Neural progenitor cell (in vitro differentiated cells): Measurements from ENCODE around the gene RPL22. TPM values are rescaled to one million over a fixed set of nuclear protein-coding genes. Genes with fewer than 3 reads are reported as not detected.

Experiments used
- DNase-seq: peaks from one replicate; pipeline ENCODE4 v3.0.0-alpha.2; 2016; ENCODE audit warnings: low spot score
- H2AFZ ChIP-seq: fragments of 200-600 bp; sonication (generic); replicated peaks from 2 replicates; pipeline ENCODE4 v1.6.1; 2016; ENCODE audit warnings: antibody characterized with exemption
- H3F3A ChIP-seq: fragments of 200-600 bp; sonication (generic); 2 replicates; pipeline ENCODE4 v1.6.1; 2016; ENCODE audit warnings: antibody characterized with exemption, low read depth
- H3K27ac ChIP-seq: fragments of 200-600 bp; sonication (generic); 2 replicates; pipeline ENCODE4 v1.5.1; 2016; ENCODE audit warnings: mild to moderate bottlenecking
- H3K27me3 ChIP-seq: fragments of 200-600 bp; sonication (generic); 2 replicates; pipeline ENCODE4 v1.6.1; 2016; ENCODE audit warnings: mild to moderate bottlenecking, moderate library complexity
- H3K36me3 ChIP-seq: fragments of 200-600 bp; sonication (generic); 2 replicates; pipeline ENCODE4 v1.5.1; 2016
- H3K4me1 ChIP-seq: fragments of 200-600 bp; sonication (generic); 2 replicates; pipeline ENCODE4 v1.6.1; 2016; ENCODE audit warnings: mixed run types
- H3K4me2 ChIP-seq: fragments of 200-600 bp; sonication (generic); 2 replicates; pipeline ENCODE4 v1.6.1; 2016
- H3K4me3 ChIP-seq: fragments of 200-600 bp; sonication (generic); 2 replicates; pipeline ENCODE4 v1.5.1; 2016
- H3K79me2 ChIP-seq: fragments of 200-600 bp; sonication (generic); 2 replicates; pipeline ENCODE4 v1.6.1; 2016; ENCODE audit warnings: low read depth
- H3K9ac ChIP-seq: fragments of 200-600 bp; sonication (generic); 2 replicates; pipeline ENCODE4 v1.6.1; 2016
- H3K9me3 ChIP-seq: fragments of 200-600 bp; sonication (generic); 2 replicates; pipeline ENCODE4 v1.5.1; 2016; ENCODE audit warnings: low read depth
- H4K20me1 ChIP-seq: fragments of 200-600 bp; sonication (generic); 2 replicates; pipeline ENCODE4 v1.6.1; 2016; ENCODE audit warnings: low read depth
- H3K27ac Mint-ChIP-seq: 3 replicates; pipeline ENCODE4 v1.8.0; 2021; ENCODE audit warnings: mixed read lengths
- H3K27me3 Mint-ChIP-seq: 2 replicates; pipeline ENCODE4 v1.8.0; 2022; ENCODE audit warnings: low read depth, mild to moderate bottlenecking, inconsistent platforms, moderate library complexity, mixed read lengths; ENCODE audit not compliant: insufficient read depth
- H3K36me3 Mint-ChIP-seq: 3 replicates; pipeline ENCODE4 v1.8.0; 2021; ENCODE audit warnings: mixed read lengths
- H3K4me1 Mint-ChIP-seq: 3 replicates; pipeline ENCODE4 v1.8.0; 2021; ENCODE audit warnings: mixed read lengths
- H3K4me3 Mint-ChIP-seq: 3 replicates; pipeline ENCODE4 v1.8.0; 2021; ENCODE audit warnings: mild to moderate bottlenecking, moderate library complexity, mixed read lengths
- H3K9me3 Mint-ChIP-seq: 3 replicates; pipeline ENCODE4 v1.8.0; 2020; ENCODE audit warnings: mixed read lengths
- CTCF ChIP-seq: fragments of 200-600 bp; sonication (generic); IDR thresholded peaks from 2 replicates; pipeline ENCODE4 v1.5.1; 2017; ENCODE audit warnings: antibody characterized with exemption, mild to moderate bottlenecking
- EZH2 ChIP-seq: fragments of 200-600 bp; sonication (generic); IDR thresholded peaks from 2 replicates; pipeline ENCODE4 v1.6.1; 2017; ENCODE audit warnings: antibody characterized with exemption, mild to moderate bottlenecking, moderate library complexity
- EZH2phosphoT487 ChIP-seq: fragments of 200-600 bp; sonication (generic); IDR thresholded peaks from 2 replicates; pipeline ENCODE4 v1.6.1; 2017; ENCODE audit warnings: antibody characterized with exemption
- total RNA-seq: library from RNA; depleted of rRNA; stranded (reverse); fragments of >200 nt; gene quantifications from 2 replicates; pipeline ENCODE4 v1.2.3, GENCODE V29; 2015; ENCODE audit warnings: low replicate concordance

The RPL22 gene
- total RNA-seq, 1 donor from 2014 or later = 410 TPM

DNA sequence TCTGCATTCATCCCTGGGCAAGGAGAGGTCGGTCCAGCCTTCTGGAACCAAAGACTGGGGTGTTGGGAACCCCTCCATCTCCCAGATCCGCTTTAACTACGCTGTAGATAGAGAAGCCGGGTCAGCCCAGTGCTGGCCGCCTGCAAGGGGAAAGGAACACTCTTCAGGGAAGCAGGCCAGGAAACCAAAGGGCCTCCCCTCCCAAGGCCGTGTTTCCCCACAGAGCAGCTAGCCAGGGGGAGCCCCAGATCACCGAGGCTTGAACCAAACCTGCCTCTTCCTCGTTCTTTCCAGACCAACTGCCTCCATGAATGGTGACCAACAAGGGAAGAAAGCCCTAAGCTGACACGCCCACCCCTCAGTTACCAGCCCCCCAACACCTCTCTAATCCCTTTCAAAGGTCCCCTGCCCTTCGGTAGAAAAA lies 18.0 kb downstream of the RPL22 start:
- Histone ChIP-seq H3K4me1 (peaks cover 21% of the 10 kb centered on the region), H3K9ac (no peak overlapping the region), H3K4me3 (peak overlapping the region; percentile 51), H3K27me3 (peaks cover 70% of the 10 kb centered on the region), H3K36me3 (no peaks in the 10 kb centered on the region), H3K9me3 (no peaks in the 10 kb centered on the region), H4K20me1 (peaks cover 79% of the 10 kb centered on the region), H3K4me2 (peak overlapping the region; percentile 79), H3K79me2 (peaks cover 5% of the 10 kb centered on the region), H3K27ac (no peak overlapping the region), H3F3A (peaks cover 49% of the 10 kb centered on the region), H2AFZ (no peak overlapping the region)
- Mint-ChIP-seq H3K27me3 (peaks cover 48% of the 10 kb centered on the region), H3K27ac (no peak overlapping the region), H3K4me1 (peaks cover 16% of the 10 kb centered on the region), H3K9me3 (no peaks in the 10 kb centered on the region), H3K36me3 (peaks cover 7% of the 10 kb centered on the region), H3K4me3 (peak overlapping the region; percentile 67)
- peak; percentile 41 for DNase-seq
- TF ChIP-seq EZH2phosphoT487 (no peak), EZH2 (no peak), CTCF (no peak)

DNA sequence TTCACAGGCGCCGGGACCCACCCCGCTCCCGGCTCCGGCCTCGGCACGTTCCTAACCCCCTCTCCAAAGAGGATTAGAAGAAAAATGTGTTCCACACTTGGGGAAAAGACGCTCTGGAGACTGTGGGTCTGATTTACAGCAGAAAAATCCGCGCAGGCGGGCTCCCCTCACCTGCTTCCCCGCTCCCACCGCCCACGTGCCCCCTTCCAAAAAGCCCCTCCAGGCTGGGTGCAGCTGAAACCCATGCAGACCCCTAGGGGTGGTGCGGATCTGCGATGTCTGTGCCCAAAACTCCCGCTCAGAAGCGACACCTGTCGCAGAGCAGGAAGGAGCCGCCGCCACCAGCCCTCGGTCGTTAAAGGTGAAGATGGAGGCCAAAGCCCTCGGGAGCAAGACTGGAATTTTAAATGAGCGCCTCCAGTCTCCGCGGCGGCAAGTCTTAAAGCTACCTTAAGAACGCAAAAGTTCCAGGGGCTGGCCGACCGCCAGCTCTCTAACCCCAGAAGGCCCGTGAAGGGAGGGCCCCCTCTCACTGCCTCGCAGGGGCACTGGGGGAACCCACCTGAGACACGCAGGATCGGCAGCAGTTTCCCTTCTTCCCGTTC lies 18.6 kb downstream of the RPL22 start:
- no peak overlapping the region for H3K27ac Mint-ChIP-seq
- Histone ChIP-seq H3K27me3 (peaks cover 75% of the 10 kb centered on the region), H3K9ac (no peak overlapping the region), H3K27ac (no peak overlapping the region), H3K9me3 (no peaks in the 10 kb centered on the region), H4K20me1 (peaks cover 76% of the 10 kb centered on the region), H3K4me3 (peak overlapping the region; percentile 51), H3F3A (peaks cover 46% of the 10 kb centered on the region), H3K36me3 (no peaks in the 10 kb centered on the region), H3K4me1 (peaks cover 21% of the 10 kb centered on the region), H3K4me2 (peak overlapping the region; percentile 79), H2AFZ (no peak overlapping the region), H3K79me2 (peaks cover 2% of the 10 kb centered on the region)
- no peaks in the 10 kb centered on the region for H3K9me3 Mint-ChIP-seq
- peak overlapping the region; percentile 67 for H3K4me3 Mint-ChIP-seq
- peak; percentile 66 for TF ChIP-seq EZH2phosphoT487
- no peak for TF ChIP-seq CTCF
- TF ChIP-seq EZH2 = peak; percentile 86
- peaks cover 4% of the 10 kb centered on the region for H3K36me3 Mint-ChIP-seq
- H3K4me1 Mint-ChIP-seq = peaks cover 14% of the 10 kb centered on the region
- peak; percentile 54 for DNase-seq
- peaks cover 48% of the 10 kb centered on the region for H3K27me3 Mint-ChIP-seq

GRCh38 chr1:6180268-6180706 lies 19.1 kb downstream of the RPL22 start, which contains the start of gene CHD5:
Gene CHD5 (minus strand): TSS chr1:6180321. CDS start chr1:6180023, 298 bp downstream.
- peaks cover 71% of the 10 kb centered on the region for H4K20me1 ChIP-seq
- no peak within 1 kb of the TSS for H3K27ac ChIP-seq
- TF ChIP-seq EZH2phosphoT487 = peak; percentile 20
- peak; percentile 61 for TF ChIP-seq EZH2
- peak; percentile 46 for TF ChIP-seq CTCF
- Mint-ChIP-seq H3K27me3 (peaks cover 48% of the 10 kb centered on the region), H3K4me1 (peaks cover 14% of the 10 kb centered on the region), H3K27ac (no peak within 1 kb of the TSS), H3K36me3 (peaks cover 4% of the 10 kb centered on the region), H3K4me3 (peak within 1 kb of the TSS; percentile 67), H3K9me3 (no peaks in the 10 kb centered on the region)
- no peak within 1 kb of the TSS for H3K9ac ChIP-seq
- H3K4me2 ChIP-seq = peak within 1 kb of the TSS; percentile 79
- H3F3A ChIP-seq = peaks cover 41% of the 10 kb centered on the region
- peak; percentile 83 for DNase-seq
- H3K27me3 ChIP-seq = peaks cover 81% of the 10 kb centered on the region
- H3K36me3 ChIP-seq = no peaks in the 10 kb centered on the region
- no peak within 1 kb of the TSS for H2AFZ ChIP-seq
- H3K79me2 ChIP-seq = no peaks in the 10 kb centered on the region
- no peaks in the 10 kb centered on the region for H3K9me3 ChIP-seq
- H3K4me3 ChIP-seq = peak within 1 kb of the TSS; percentile 51
- H3K4me1 ChIP-seq = peaks cover 21% of the 10 kb centered on the region
